Measurements from ENCODE around the gene ADAMTS2. TPM values are rescaled to one million over a fixed set of nuclear protein-coding genes. Genes with fewer than 3 reads are reported as not detected.
"Not testable (repeated sequence)": the region's sequence is repeated elsewhere in the genome, so short reads cannot be mapped to it uniquely, and the experiment has no call there.

Gene ADAMTS2
- total and polyA plus RNA-seq, 4 experiments from 2014 or later, result 0.07 TPM; not detected in 3

DNA sequence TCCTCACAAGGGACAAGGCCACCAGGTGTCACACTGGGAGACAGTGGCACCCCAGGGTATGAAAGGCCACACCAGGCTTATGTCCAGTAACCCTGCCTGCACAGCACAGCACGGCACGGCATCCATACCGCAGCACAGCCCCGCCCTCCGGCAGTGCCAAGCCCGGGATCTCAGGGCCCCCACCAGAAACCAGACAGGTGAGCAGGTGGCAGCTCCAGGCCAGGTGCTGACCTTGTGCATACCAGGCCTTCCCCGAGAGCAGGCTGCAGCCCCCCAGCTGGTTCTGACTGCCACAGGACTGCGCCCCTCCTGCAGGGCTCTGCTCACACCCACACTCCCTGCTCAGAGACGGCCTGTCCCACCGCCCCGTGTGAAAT lies 56.5 kb downstream of the ADAMTS2 start:
- no peak overlapping the region for H3K27ac ChIP-seq (ENCODE audit: low read depth, low read length)
- ChIA-PET POLR2A (ENCODE audit: partially characterized antibody) (no interaction called here), CTCF (ENCODE audit: partially characterized antibody) (no interaction called here)
- DNase-seq, result no peak
- H3K4me3 Mint-ChIP-seq, result no peak overlapping the region
- no peaks in the 10 kb centered on the region for H3K36me3 ChIP-seq (ENCODE audit: insufficient read depth, low read length)
- H3K27me3 Mint-ChIP-seq, result peaks cover 0 to 4% of the 10 kb centered on the region in 2 donors
- H3K4me1 Mint-ChIP-seq, result no peaks in the 10 kb centered on the region
- peaks cover 0 to 5% (median 0%) of the 10 kb centered on the region in 8 donors for H3K9me3 Mint-ChIP-seq
- no peak overlapping the region for H3K27ac Mint-ChIP-seq
- no peaks in the 10 kb centered on the region for H3K9me3 ChIP-seq (ENCODE audit: control insufficient read depth in 1 of 2, low read length in 2 of 2)
- intact Hi-C loops (cut with micrococcal nuclease), result no loop called here
- H3K4me3 ChIP-seq (ENCODE audit: low read length in 2 of 2), result no peak overlapping the region
- H3K4me1 ChIP-seq (ENCODE audit: insufficient read depth, low read length), result no peaks in the 10 kb centered on the region
- H3K27me3 ChIP-seq (ENCODE audit: insufficient read depth, low read length), result no peaks in the 10 kb centered on the region
- no peaks in the 10 kb centered on the region for H3K36me3 Mint-ChIP-seq

DNA sequence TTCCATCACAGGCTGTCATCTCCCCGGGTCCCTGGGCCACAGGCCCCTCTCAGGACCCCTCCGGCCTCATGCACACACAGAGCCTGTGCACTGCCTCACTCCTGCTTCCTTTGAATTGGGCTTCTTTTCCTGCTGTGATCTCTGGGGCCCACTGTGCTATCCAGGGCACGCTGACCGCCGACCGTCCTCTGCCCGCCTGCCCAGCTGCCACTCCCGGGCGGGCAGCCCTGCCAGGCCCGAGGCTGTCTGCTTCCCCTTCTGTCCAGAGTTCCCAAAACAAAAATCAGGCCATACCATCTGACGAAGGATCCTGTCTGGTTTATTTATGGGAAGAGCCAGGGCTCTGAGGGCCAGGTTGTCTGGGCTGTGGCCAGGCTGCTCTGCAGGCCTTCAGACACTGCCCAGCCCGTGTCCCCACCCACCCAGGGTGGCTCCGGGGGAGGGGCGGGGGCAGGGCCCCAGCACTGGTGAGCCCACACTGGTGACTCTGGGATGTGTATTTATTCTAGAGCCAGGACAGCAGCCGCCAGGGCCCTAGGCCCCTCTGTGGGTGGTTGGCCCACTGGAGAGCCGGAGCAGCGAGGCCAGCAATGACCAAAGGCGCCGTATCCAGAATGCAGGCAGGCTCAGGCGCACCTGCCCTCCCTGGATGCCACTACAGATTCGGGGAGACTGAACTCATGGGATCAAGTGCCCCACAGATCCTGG lies 57.0 kb downstream of the ADAMTS2 start:
- no peaks in the 10 kb centered on the region for H3K27me3 ChIP-seq (ENCODE audit: insufficient read depth, low read length)
- H3K27ac Mint-ChIP-seq, result no peak overlapping the region
- no peaks in the 10 kb centered on the region for H3K36me3 Mint-ChIP-seq
- H3K9me3 ChIP-seq (ENCODE audit: control insufficient read depth in 1 of 2, low read length in 2 of 2), result no peaks in the 10 kb centered on the region
- no peaks in the 10 kb centered on the region for H3K4me1 ChIP-seq (ENCODE audit: insufficient read depth, low read length)
- intact Hi-C loops (cut with micrococcal nuclease), result no loop called here
- POLR2A ChIA-PET (ENCODE audit: partially characterized antibody), result no interaction called here
- no peak for DNase-seq
- no peaks in the 10 kb centered on the region for H3K4me1 Mint-ChIP-seq
- no peak overlapping the region for H3K27ac ChIP-seq (ENCODE audit: low read depth, low read length)
- no peak overlapping the region for H3K4me3 ChIP-seq (ENCODE audit: low read length in 2 of 2)
- H3K27me3 Mint-ChIP-seq, result peaks cover 0 to 4% of the 10 kb centered on the region in 2 donors
- CTCF ChIA-PET (ENCODE audit: partially characterized antibody), result no interaction called here
- no peaks in the 10 kb centered on the region for H3K36me3 ChIP-seq (ENCODE audit: insufficient read depth, low read length)
- H3K9me3 Mint-ChIP-seq, result peaks cover 0 to 5% (median 0%) of the 10 kb centered on the region in 8 donors
- no peak overlapping the region for H3K4me3 Mint-ChIP-seq

DNA sequence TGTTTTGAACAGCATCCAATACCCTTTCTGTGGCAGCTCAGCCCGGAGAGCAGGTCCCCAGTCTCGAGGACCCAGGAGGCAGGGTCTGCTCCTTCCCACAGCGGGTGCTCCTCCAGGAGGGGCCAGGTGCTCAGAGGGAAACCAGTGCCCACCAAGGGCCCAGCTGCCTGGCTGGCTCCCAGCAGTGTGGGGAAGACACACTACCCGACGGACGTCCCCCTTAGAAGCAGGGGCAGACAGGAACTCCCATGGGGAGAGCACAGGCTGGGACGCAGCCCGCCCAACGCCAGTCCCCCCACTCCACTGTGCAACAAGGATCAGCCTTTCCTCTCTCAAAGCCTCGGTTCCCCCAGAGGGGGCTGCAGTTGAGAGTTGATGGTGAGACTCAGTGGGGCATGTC lies 57.6 kb downstream of the ADAMTS2 start:
- H3K4me3 Mint-ChIP-seq, result no peak overlapping the region
- intact Hi-C loops (cut with micrococcal nuclease), result no loop called here
- CTCF ChIA-PET (ENCODE audit: partially characterized antibody), result no interaction called here

DNA sequence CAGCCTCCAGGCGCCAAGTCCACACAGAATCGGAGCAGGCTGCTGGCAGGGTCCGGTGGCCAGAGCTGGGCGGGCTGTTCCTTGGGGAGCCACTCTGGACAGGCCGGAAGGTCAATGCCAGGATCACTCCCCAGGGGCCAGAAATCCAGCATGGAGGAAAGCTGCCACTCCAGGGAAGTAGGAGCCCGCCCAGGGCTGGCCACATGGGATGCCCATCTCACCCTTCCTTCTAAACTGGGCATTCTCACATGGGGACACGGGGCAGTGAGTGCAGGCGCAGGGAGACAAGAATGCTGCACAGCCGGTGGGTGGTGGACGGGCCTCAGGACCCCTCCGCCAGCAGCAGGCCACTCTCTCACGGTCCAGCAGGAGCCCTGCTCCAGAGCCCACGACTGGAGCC lies 58.2 kb downstream of the ADAMTS2 start:
- Histone ChIP-seq H3K4me3 (ENCODE audit: low read length in 2 of 2) (no peak overlapping the region), H3K9me3 (ENCODE audit: control insufficient read depth in 1 of 2, low read length in 2 of 2) (no peaks in the 10 kb centered on the region), H3K27ac (ENCODE audit: low read depth, low read length) (no peak overlapping the region), H3K27me3 (ENCODE audit: insufficient read depth, low read length) (no peaks in the 10 kb centered on the region), H3K4me1 (ENCODE audit: insufficient read depth, low read length) (no peaks in the 10 kb centered on the region), H3K36me3 (ENCODE audit: insufficient read depth, low read length) (no peaks in the 10 kb centered on the region)
- ChIA-PET CTCF (ENCODE audit: partially characterized antibody) (no interaction called here), POLR2A (ENCODE audit: partially characterized antibody) (no interaction called here)
- Mint-ChIP-seq H3K4me1 (no peaks in the 10 kb centered on the region), H3K9me3 (peaks cover 0 to 5% (median 0%) of the 10 kb centered on the region in 8 donors), H3K4me3 (no peak overlapping the region), H3K27ac (no peak overlapping the region), H3K27me3 (peaks cover 0 to 4% of the 10 kb centered on the region in 2 donors), H3K36me3 (no peaks in the 10 kb centered on the region)
- intact Hi-C loops (cut with micrococcal nuclease), result no loop called here
- DNase-seq, result no peak

More for the DNA sequence above, 57.6 kb downstream of the ADAMTS2 start:
- Mint-ChIP-seq H3K36me3 (no peaks in the 10 kb centered on the region), H3K27me3 (peaks cover 0 to 4% of the 10 kb centered on the region in 2 donors), H3K9me3 (peaks cover 0 to 5% (median 0%) of the 10 kb centered on the region in 8 donors), H3K27ac (no peak overlapping the region), H3K4me1 (no peaks in the 10 kb centered on the region)
- DNase-seq, result no peak
- no peak overlapping the region for H3K4me3 ChIP-seq (ENCODE audit: low read length in 2 of 2)
- H3K36me3 ChIP-seq (ENCODE audit: insufficient read depth, low read length), result no peaks in the 10 kb centered on the region
- no peaks in the 10 kb centered on the region for H3K4me1 ChIP-seq (ENCODE audit: insufficient read depth, low read length)
- H3K9me3 ChIP-seq (ENCODE audit: control insufficient read depth in 1 of 2, low read length in 2 of 2), result no peaks in the 10 kb centered on the region
- no peaks in the 10 kb centered on the region for H3K27me3 ChIP-seq (ENCODE audit: insufficient read depth, low read length)
- POLR2A ChIA-PET (ENCODE audit: partially characterized antibody), result no interaction called here
- no peak overlapping the region for H3K27ac ChIP-seq (ENCODE audit: low read depth, low read length)

DNA sequence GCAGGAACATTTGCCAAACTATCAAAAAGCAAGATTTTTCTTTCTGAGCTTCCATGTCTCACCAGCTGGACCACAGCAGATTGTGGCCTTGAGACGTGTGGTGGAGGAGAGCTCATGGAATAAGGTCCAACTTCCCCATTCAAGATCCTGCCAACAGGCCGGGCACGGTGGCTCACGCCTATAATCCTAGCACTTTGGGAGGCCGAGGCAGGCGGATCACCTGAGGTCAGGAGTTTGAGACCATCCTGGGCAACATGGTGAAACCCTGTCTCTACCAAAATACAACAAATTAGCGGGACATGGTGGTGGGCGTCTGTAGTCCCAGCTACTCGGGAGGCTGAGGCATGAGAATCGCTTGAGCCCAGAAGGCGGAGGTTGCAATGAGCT lies 59.5 kb downstream of the ADAMTS2 start:
- H3K9me3 ChIP-seq (ENCODE audit: control insufficient read depth in 1 of 2, low read length in 2 of 2); H3K9me3 Mint-ChIP-seq; H3K27ac ChIP-seq (ENCODE audit: low read depth, low read length); H3K4me1 Mint-ChIP-seq; H3K27ac Mint-ChIP-seq; POLR2A ChIA-PET (ENCODE audit: partially characterized antibody); H3K4me1 ChIP-seq (ENCODE audit: insufficient read depth, low read length); intact Hi-C loops (cut with micrococcal nuclease); DNase-seq; H3K36me3 ChIP-seq (ENCODE audit: insufficient read depth, low read length); H3K4me3 Mint-ChIP-seq; H3K4me3 ChIP-seq (ENCODE audit: low read length in 2 of 2); H3K36me3 Mint-ChIP-seq; H3K27me3 Mint-ChIP-seq; H3K27me3 ChIP-seq (ENCODE audit: insufficient read depth, low read length); CTCF ChIA-PET (ENCODE audit: partially characterized antibody): not testable (repeated sequence)

DNA sequence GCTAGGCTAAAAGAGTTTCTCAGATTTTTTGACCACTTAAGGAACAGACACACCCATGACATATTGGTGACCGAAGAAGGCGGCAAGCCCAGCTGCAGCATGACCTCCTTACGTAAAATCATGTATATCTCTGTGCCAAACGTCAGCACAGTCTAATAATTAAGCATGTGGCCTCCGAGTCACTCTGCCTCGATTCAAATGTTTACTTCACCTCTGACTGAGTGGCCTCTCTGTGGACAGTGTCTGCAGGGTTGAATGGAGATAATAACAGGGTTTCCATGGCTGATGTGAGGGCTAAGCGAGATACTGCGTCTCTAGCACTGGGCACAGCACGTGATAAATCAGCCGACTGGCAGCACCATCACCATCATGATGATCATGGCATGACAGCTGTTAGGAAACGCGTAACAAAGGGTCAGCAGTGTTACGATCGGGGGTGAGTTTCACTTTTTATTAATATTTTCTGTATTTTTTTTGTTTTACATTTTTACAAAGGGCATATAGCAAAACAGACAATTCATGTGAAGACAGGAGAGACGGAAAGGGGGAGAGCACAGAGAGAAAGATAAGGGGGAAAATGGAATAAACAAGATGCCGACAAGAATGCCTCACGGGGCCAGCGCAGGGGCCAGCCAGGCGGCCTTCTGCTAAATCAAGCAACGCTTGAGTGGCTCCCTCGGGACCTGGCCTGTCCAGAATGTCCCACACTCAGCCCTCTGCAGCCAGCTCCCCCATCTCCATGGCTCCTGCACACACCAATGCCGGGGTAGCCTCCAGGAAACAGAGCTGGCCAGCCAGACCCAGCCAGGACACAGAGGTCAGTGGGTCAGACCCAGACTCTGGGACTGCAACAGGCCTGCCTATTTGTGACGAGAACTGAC lies 60.3 kb downstream of the ADAMTS2 start:
- Histone ChIP-seq H3K27ac (ENCODE audit: low read depth, low read length) (no peak overlapping the region), H3K9me3 (ENCODE audit: control insufficient read depth in 1 of 2, low read length in 2 of 2) (no peaks in the 10 kb centered on the region), H3K4me3 (ENCODE audit: low read length in 2 of 2) (no peak overlapping the region), H3K27me3 (ENCODE audit: insufficient read depth, low read length) (no peaks in the 10 kb centered on the region), H3K36me3 (ENCODE audit: insufficient read depth, low read length) (no peaks in the 10 kb centered on the region), H3K4me1 (ENCODE audit: insufficient read depth, low read length) (no peaks in the 10 kb centered on the region)
- peaks cover 0 to 4% of the 10 kb centered on the region in 2 donors for H3K27me3 Mint-ChIP-seq
- ChIA-PET CTCF (ENCODE audit: partially characterized antibody) (no interaction called here), POLR2A (ENCODE audit: partially characterized antibody) (no interaction called here)
- DNase-seq, result no peak
- no peaks in the 10 kb centered on the region for H3K36me3 Mint-ChIP-seq
- H3K27ac Mint-ChIP-seq, result no peak overlapping the region
- H3K9me3 Mint-ChIP-seq, result peaks cover 0 to 5% (median 0%) of the 10 kb centered on the region in 8 donors
- H3K4me1 Mint-ChIP-seq, result no peaks in the 10 kb centered on the region
- no peak overlapping the region for H3K4me3 Mint-ChIP-seq
- intact Hi-C loops (cut with micrococcal nuclease), result no loop called here

DNA sequence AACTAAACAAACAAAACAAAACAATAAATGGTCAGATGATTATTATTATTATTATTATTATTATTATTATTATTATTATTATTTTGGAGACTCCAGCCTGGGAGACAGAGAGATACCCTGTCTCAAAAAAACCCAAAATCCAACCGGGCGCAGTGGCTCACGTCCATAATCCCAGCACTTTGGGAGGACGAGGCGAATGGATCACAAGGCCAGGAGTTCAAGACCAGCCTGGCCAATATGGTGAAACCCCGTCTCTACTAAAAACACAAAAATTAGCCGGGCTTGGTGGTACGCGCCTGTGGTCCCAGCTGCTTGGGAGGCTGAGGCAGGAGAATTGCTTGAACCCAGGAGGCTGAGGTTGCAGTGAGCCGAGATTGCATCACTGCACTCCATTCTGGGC lies 61.4 kb downstream of the ADAMTS2 start:
- H3K4me3 Mint-ChIP-seq; H3K27me3 ChIP-seq (ENCODE audit: insufficient read depth, low read length); H3K9me3 ChIP-seq (ENCODE audit: control insufficient read depth in 1 of 2, low read length in 2 of 2); H3K4me3 ChIP-seq (ENCODE audit: low read length in 2 of 2); H3K36me3 Mint-ChIP-seq; H3K4me1 Mint-ChIP-seq; H3K4me1 ChIP-seq (ENCODE audit: insufficient read depth, low read length); H3K27ac Mint-ChIP-seq; DNase-seq; intact Hi-C loops (cut with micrococcal nuclease); H3K27ac ChIP-seq (ENCODE audit: low read depth, low read length); POLR2A ChIA-PET (ENCODE audit: partially characterized antibody); CTCF ChIA-PET (ENCODE audit: partially characterized antibody); H3K9me3 Mint-ChIP-seq; H3K27me3 Mint-ChIP-seq; H3K36me3 ChIP-seq (ENCODE audit: insufficient read depth, low read length): not testable (repeated sequence)

Data from CD4-positive, alpha-beta memory T cell (primary cell).